Panc1 (cell line): Measurements from ENCODE around the gene TNRC18. TPM values are rescaled to one million over a fixed set of nuclear protein-coding genes. Genes with fewer than 3 reads are reported as not detected.
"Not testable (repeated sequence)": the region's sequence is repeated elsewhere in the genome, so short reads cannot be mapped to it uniquely, and the experiment has no call there.

ENCODE experiments used
- ATAC-seq: fragments of 200-7000 bp; cut with Tn5 transposase; 2 replicates; pipeline ENCODE4 v1.9.1; 2020; ENCODE audit warnings: mild to moderate bottlenecking, moderate library complexity
- BruUV-seq: library from RNA; stranded (reverse); fragments of 400-500 nt; replicated peaks from 2 replicates; lab custom pipeline; 2021; lab: Mats Ljungman, UMichigan
- CTCF ChIA-PET: fragments of 300-600 bp; sonication (Branson Sonifier 250); formaldehyde crosslinking; loops from one replicate; lab custom pipeline; 2022; ENCODE audit warnings: antibody characterized with exemption; lab: Charles Lee
- POLR2A ChIA-PET: fragments of 300-600 bp; sonication (Branson Sonifier 250); formaldehyde crosslinking; loops from one replicate; lab custom pipeline; 2022; ENCODE audit warnings: antibody characterized with exemption; lab: Charles Lee
- DNase-seq: peaks from one replicate; pipeline ENCODE4 v3.0.0-alpha.2; 2010; ENCODE audit warnings: low read depth, low spot score
- H3K27ac ChIP-seq: 2 replicates; pipeline ENCODE4 v1.5.1; 2011; ENCODE audit warnings: mild to moderate bottlenecking, low read length, inconsistent platforms
- H3K27me3 ChIP-seq: fragments of 200-500 bp; sonication (Bioruptor generic); 2 replicates; pipeline ENCODE4 v1.6.0; 2014; ENCODE audit warnings: low read length, inconsistent platforms; ENCODE audit not compliant: control insufficient read depth, insufficient read depth
- H3K36me3 ChIP-seq: fragments of 200-500 bp; sonication (Bioruptor generic); 2 replicates; pipeline ENCODE4 v1.5.1; 2014; ENCODE audit warnings: inconsistent platforms, mild to moderate bottlenecking, low read length, moderate library complexity; ENCODE audit not compliant: control insufficient read depth, insufficient read depth
- H3K4me1 ChIP-seq: 2 replicates; pipeline ENCODE4 v1.5.1; 2011; ENCODE audit warnings: inconsistent platforms, mild to moderate bottlenecking, low read length, moderate library complexity; ENCODE audit not compliant: control insufficient read depth, insufficient read depth
- H3K4me3 ChIP-seq, 2 experiments: 2 replicates each; pipeline ENCODE4 v1.5.1; 2011 to 2012; ENCODE audit warnings: low read depth in 2 of 2, low read length in 2 of 2, mild to moderate bottlenecking in 2 of 2, inconsistent platforms in 1 of 2, moderate library complexity in 1 of 2
- H3K9me3 ChIP-seq: fragments of 200-500 bp; sonication (Bioruptor generic); 2 replicates; pipeline ENCODE4 v1.5.1; 2014; ENCODE audit warnings: low read depth, mild to moderate bottlenecking, inconsistent platforms, low read length, moderate library complexity; ENCODE audit not compliant: control insufficient read depth, insufficient read depth
- POLR2AphosphoS5 ChIP-seq: IDR thresholded peaks from 2 replicates; pipeline ENCODE4 v1.6.1; 2012; ENCODE audit warnings: mild to moderate bottlenecking, low read depth, low read length, moderate library complexity
- SIN3A ChIP-seq: IDR thresholded peaks from 2 replicates; pipeline ENCODE4 v1.6.1; 2012; ENCODE audit warnings: low read depth, mild to moderate bottlenecking, low read length, moderate library complexity, borderline replicate concordance; ENCODE audit not compliant: insufficient read depth
- TCF7L2 ChIP-seq: IDR thresholded peaks from 2 replicates; pipeline ENCODE4 v1.6.1; 2011; ENCODE audit warnings: mild to moderate bottlenecking, low read depth, low read length, inconsistent platforms
- in situ Hi-C: cut with HindIII; loops from 2 replicates; pipeline ENCODE4 v1.10.0; 2016; ENCODE audit warnings: low sequenced_read_pairs, low pct_unique_long_range_greater_than_20kb
- intact Hi-C: fragments of 100-400 bp; cut with micrococcal nuclease; formaldehyde crosslinking; loops from one replicate; pipeline ENCODE4 v1.10.0; 2022; ENCODE audit not compliant: unreplicated experiment
- total RNA-seq: library from RNA; stranded (reverse); gene quantifications from one replicate; pipeline ENCODE4 v1.2.1, GENCODE V29; 2021; ENCODE audit not compliant: unreplicated experiment
- TF ChIP-seq, protein P1 (sequence below), 2 experiments: IDR thresholded peaks; 2 replicates each; pipeline ENCODE4 v1.6.1; 2011 to 2012; ENCODE audit warnings: low read depth in 2 of 2, control low read depth in 1 of 2, low read length in 1 of 2, mild to moderate bottlenecking in 1 of 2, moderate library complexity in 1 of 2; ENCODE audit not compliant: insufficient read depth in 1 of 2
- TF ChIP-seq, protein P2 (sequence below): fragments of 450-650 bp; IDR thresholded peaks from 2 replicates; pipeline ENCODE4 v1.5.1; 2017; ENCODE audit warnings: mild to moderate bottlenecking

TNRC18 gene
- total RNA-seq, 1 experiment from 2014 or later = 148 TPM

- no TSS peak for BruUV-seq
- no peak for ATAC-seq
- POLR2A ChIA-PET = no interaction called here
These were observed 132.3 kb downstream of the TNRC18 start for GRCh38 chr7:5291301-5291700.

GRCh38 chr7:5289355-5289754 lies 134.3 kb downstream of the TNRC18 start:
- no TSS peak for BruUV-seq
- no peak overlapping the region for H3K4me3 ChIP-seq
- DNase-seq (no peak), ATAC-seq (no peak)
- no peaks in the 10 kb centered on the region for H3K36me3 ChIP-seq
- CTCF ChIA-PET = interaction anchor here (0.6 kb wide), 1 partner anchor 220 kb away, joined by 3 read pairs; no protein-coding TSS in a partner anchor
- no peaks in the 10 kb centered on the region for H3K9me3 ChIP-seq
- no peak for TF ChIP-seq SIN3A
- TF ChIP-seq, protein P1, sequence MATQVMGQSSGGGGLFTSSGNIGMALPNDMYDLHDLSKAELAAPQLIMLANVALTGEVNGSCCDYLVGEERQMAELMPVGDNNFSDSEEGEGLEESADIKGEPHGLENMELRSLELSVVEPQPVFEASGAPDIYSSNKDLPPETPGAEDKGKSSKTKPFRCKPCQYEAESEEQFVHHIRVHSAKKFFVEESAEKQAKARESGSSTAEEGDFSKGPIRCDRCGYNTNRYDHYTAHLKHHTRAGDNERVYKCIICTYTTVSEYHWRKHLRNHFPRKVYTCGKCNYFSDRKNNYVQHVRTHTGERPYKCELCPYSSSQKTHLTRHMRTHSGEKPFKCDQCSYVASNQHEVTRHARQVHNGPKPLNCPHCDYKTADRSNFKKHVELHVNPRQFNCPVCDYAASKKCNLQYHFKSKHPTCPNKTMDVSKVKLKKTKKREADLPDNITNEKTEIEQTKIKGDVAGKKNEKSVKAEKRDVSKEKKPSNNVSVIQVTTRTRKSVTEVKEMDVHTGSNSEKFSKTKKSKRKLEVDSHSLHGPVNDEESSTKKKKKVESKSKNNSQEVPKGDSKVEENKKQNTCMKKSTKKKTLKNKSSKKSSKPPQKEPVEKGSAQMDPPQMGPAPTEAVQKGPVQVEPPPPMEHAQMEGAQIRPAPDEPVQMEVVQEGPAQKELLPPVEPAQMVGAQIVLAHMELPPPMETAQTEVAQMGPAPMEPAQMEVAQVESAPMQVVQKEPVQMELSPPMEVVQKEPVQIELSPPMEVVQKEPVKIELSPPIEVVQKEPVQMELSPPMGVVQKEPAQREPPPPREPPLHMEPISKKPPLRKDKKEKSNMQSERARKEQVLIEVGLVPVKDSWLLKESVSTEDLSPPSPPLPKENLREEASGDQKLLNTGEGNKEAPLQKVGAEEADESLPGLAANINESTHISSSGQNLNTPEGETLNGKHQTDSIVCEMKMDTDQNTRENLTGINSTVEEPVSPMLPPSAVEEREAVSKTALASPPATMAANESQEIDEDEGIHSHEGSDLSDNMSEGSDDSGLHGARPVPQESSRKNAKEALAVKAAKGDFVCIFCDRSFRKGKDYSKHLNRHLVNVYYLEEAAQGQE (IDR thresholded peaks at IDR 0.05; ENCODE audit: insufficient read depth in 1 of 2, low read depth in 2 of 2, low read length in 1 of 2) = no peak
- no peak for TF ChIP-seq POLR2AphosphoS5
- TF ChIP-seq, protein P2, sequence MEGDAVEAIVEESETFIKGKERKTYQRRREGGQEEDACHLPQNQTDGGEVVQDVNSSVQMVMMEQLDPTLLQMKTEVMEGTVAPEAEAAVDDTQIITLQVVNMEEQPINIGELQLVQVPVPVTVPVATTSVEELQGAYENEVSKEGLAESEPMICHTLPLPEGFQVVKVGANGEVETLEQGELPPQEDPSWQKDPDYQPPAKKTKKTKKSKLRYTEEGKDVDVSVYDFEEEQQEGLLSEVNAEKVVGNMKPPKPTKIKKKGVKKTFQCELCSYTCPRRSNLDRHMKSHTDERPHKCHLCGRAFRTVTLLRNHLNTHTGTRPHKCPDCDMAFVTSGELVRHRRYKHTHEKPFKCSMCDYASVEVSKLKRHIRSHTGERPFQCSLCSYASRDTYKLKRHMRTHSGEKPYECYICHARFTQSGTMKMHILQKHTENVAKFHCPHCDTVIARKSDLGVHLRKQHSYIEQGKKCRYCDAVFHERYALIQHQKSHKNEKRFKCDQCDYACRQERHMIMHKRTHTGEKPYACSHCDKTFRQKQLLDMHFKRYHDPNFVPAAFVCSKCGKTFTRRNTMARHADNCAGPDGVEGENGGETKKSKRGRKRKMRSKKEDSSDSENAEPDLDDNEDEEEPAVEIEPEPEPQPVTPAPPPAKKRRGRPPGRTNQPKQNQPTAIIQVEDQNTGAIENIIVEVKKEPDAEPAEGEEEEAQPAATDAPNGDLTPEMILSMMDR = no peak
- no peak for TF ChIP-seq TCF7L2
- in situ Hi-C loops = no loop called here
- H3K27me3 ChIP-seq = no peaks in the 10 kb centered on the region
- peaks cover 6% of the 10 kb centered on the region for H3K4me1 ChIP-seq
- POLR2A ChIA-PET = no interaction called here
- intact Hi-C loops = no loop called here
- no peak overlapping the region for H3K27ac ChIP-seq

More at GRCh38 chr7:5291301-5291700, 132.3 kb downstream of the TNRC18 start:
- intact Hi-C loops = no loop called here
- Histone ChIP-seq H3K36me3 (no peaks in the 10 kb centered on the region), H3K4me3 (no peak overlapping the region), H3K27me3 (no peaks in the 10 kb centered on the region), H3K4me1 (no peaks in the 10 kb centered on the region), H3K27ac (no peak overlapping the region), H3K9me3 (no peaks in the 10 kb centered on the region)
- TF ChIP-seq SIN3A (no peak), TCF7L2 (no peak), POLR2AphosphoS5 (no peak)
- TF ChIP-seq, protein P1 (IDR thresholded peaks at IDR 0.05; ENCODE audit: insufficient read depth in 1 of 2, low read depth in 2 of 2, low read length in 1 of 2) = no peak
- TF ChIP-seq, protein P2 = no peak
- no peak for DNase-seq
- in situ Hi-C loops = no loop called here
- CTCF ChIA-PET = no interaction called here

GRCh38 chr7:5288560-5288959 lies 135.1 kb downstream of the TNRC18 start:
- H3K4me3 ChIP-seq, H3K27me3 ChIP-seq, H3K9me3 ChIP-seq, in situ Hi-C loops, ATAC-seq, DNase-seq, intact Hi-C loops, CTCF ChIA-PET, H3K36me3 ChIP-seq, BruUV-seq, H3K4me1 ChIP-seq, H3K27ac ChIP-seq: not testable (repeated sequence)
- POLR2A ChIA-PET = interaction anchor here (0.6 kb wide), 1 partner anchor 11 kb away, joined by 6 read pairs; no protein-coding TSS in a partner anchor
